Breast epithelium (tissue), 3 donors: ENCODE data around the gene IMMT.
"Not testable (repeated sequence)": the region's sequence is repeated elsewhere in the genome, so short reads cannot be mapped to it uniquely, and the experiment has no call there.

Experiments
- CTCF ChIP-seq, 3 donors: fragments of 450-650 bp; IDR thresholded peaks; one replicate each; pipeline ENCODE4 v1.5.1; 2016 to 2017; ENCODE audit warnings: antibody characterized with exemption in 3 of 3, mild to moderate bottlenecking in 3 of 3, moderate library complexity in 3 of 3
- POLR2A ChIP-seq: fragments of 450-650 bp; IDR thresholded peaks from one replicate; pipeline ENCODE4 v1.6.1; 2016; ENCODE audit warnings: antibody characterized with exemption, mild to moderate bottlenecking, moderate library complexity

- TF ChIP-seq POLR2A; CTCF (IDR thresholded peaks at IDR 0.05): not testable (repeated sequence)
Observed at GRCh38 chr2:86228574-86228973, 33.3 kb upstream of the IMMT start.
